Stimulated activated CD4-positive, alpha-beta T cell treated with anti-CD3 and anti-CD28 coated beads, TNF-alpha, amount 100 ng/mL, for 1 hour (primary cell): ENCODE measurements around the gene TECTA.

Experiments
- DNase-seq, 3 donors: peaks; one replicate each; pipeline ENCODE4 v3.0.0-alpha.2; 2020; ENCODE audit warnings: low read depth in 3 of 3, low spot score in 1 of 3

Gene TECTA, protein sequence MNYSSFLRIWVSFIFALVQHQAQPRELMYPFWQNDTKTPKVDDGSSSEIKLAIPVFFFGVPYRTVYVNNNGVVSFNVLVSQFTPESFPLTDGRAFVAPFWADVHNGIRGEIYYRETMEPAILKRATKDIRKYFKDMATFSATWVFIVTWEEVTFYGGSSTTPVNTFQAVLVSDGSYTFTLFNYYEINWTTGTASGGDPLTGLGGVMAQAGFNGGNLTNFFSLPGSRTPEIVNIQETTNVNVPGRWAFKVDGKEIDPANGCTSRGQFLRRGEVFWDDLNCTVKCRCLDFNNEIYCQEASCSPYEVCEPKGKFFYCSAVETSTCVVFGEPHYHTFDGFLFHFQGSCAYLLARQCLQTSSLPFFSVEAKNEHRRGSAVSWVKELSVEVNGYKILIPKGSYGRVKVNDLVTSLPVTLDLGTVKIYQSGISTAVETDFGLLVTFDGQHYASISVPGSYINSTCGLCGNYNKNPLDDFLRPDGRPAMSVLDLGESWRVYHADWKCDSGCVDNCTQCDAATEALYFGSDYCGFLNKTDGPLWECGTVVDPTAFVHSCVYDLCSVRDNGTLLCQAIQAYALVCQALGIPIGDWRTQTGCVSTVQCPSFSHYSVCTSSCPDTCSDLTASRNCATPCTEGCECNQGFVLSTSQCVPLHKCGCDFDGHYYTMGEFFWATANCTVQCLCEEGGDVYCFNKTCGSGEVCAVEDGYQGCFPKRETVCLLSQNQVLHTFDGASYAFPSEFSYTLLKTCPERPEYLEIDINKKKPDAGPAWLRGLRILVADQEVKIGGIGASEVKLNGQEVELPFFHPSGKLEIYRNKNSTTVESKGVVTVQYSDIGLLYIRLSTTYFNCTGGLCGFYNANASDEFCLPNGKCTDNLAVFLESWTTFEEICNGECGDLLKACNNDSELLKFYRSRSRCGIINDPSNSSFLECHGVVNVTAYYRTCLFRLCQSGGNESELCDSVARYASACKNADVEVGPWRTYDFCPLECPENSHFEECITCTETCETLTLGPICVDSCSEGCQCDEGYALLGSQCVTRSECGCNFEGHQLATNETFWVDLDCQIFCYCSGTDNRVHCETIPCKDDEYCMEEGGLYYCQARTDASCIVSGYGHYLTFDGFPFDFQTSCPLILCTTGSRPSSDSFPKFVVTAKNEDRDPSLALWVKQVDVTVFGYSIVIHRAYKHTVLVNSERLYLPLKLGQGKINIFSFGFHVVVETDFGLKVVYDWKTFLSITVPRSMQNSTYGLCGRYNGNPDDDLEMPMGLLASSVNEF (N-terminal part only)

DNA sequence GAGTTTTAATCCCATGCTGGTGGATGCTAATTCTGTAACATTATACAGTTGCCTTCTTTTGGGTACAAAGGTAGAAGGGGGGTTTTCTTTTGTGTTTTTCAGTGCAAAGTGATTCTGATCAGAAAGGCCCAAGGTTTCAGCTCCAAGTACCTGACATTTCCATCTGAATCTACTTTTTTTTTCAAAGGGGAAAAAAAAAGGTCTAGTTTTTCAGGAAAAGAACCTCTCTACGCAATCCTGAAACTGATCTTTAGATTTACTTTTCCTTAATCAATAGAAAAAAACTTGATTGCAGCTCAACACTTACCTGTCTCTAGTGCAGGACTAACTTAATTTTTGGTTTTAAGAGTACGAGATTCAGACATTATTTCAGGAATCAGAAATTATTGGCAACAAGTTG, at the start of gene TECTA:
TECTA (plus strand) TSS at position 301 of the 400 bp plus-strand sequence. CDS start 1,423 bp downstream, outside the sequence.
- no peak for DNase-seq

DNA sequence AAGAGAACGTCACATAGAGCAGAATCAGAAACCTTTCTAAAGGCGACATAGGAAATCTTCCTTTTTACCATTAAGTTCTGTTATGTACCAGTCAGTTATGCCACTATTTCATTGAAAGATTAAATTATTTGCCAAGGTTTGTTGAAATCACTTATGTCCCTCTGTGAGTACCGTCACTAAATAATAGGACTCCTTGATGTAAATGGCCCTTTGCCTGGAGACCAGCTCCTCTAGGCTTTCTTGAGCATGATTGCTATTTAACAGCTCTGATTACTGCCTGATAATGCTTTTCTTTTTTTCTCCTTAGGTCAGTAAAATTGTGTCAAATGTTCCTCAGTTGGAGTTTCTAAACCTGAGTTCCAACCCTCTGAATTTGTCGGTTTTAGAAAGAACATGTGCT, 47.8 kb upstream of the TECTA start:
- no peak for DNase-seq

DNA sequence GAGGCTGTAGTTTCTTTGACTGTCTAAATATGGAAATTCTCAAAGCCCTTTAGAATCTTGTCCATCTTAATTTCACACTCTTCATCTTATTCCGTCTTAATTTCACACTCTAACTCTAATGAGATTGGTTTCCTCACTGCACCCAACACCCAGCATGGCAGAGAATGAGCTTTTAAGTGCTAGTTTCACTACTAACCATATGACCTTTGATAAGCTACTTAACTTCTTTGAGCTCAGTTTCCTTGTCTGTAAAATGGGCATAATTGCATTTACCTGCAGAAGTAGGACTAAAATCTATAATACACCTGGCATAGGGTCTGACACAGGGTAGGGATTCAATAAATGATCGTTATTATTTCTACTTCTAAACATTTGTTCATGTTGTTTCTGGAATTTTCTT, 46.8 kb upstream of the TECTA start:
- DNase-seq = no peak

DNA sequence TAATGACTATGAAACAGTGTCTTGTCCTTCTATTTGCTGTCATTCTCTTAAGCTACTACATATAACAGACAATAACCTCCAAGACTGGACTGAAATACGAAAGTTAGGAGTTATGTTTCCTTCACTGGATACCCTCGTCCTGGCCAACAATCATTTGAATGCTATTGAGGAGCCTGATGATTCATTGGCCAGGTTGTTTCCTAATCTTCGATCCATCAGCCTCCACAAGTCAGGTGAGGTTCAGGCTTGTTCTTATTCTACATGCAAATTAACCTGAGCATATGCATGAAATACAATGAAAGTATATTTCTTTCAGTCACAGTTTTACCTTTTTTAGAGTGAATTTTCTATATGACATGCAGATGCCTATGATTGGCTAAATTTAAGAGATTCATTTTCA, 46.0 kb upstream of the TECTA start:
- DNase-seq = no peak

DNA sequence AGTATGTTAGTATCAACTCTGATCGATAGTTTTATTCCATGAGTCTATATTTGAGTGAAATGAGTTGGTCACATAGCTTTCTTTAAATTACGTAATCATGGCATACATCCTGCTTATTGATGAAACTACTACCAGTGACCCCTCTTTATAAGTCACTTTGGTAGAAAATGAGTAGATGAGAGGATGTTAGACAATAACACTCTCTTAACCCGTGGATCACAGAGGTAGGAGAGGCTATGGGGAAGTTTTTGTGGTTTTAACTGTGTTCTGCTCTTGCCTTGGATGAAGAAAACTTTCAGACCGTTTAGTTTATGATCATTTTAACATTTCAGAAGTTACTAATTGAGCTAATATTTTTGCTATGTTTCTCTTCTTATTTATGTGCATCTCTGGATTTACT, 43.1 kb upstream of the TECTA start:
- DNase-seq = no peak

DNA sequence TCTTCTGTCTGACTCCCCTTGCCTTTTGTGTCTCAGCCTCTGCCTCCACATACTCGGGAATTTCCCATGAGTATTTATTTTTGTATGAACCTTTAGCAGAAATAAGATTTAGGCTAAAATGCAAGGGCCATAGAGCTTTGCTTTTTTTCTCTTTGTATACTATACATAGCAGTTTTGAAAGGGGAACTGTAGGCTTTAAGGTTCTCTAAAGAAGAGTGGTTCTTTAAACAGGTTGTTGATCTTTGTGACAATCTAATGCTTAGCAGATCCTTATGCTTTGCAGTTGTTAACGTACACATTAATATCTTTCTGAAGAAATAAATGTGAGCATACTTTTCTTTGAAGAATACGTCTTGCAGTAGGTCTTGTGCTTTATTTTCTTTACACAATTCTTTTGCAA, 42.1 kb upstream of the TECTA start:
- DNase-seq = no peak

DNA sequence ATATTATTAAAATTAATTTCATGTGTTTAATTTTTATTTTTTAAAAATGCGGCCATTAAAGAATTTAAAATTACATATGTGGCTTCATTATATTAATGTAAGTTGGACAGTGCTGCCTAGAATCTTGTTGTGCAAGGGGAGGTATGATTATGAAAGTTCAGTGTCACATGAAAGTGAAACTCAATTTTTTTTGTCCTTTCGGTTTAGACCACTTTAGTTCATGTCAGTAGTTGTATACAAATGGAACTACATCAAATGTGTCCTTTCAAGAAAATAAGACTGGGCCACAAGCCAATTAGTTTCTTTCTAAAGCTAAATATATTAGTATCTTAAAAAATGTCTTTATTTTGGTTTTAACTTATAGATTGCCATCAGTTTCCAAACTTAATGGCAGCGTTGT, 41.4 kb upstream of the TECTA start:
- DNase-seq = no peak

DNA sequence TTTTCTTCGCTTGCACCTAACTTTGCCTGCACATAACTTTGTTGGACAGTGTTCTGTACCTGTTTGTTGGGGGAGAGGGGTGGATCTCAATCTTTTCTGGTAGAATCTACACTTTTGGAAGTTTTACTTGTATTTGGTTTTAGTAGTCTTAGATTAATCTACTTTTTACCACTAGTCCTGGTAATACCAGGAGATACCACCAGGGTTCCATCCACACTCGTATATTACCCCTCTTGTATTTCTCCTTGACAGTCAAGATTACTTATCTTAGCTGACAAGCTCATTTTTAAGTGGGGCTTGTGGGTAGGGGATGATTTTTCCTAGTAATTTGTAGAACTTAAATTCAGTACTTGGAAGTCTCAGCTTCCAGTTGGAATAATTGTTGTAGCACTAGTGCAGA, 37.3 kb upstream of the TECTA start:
- DNase-seq = no peak

DNA sequence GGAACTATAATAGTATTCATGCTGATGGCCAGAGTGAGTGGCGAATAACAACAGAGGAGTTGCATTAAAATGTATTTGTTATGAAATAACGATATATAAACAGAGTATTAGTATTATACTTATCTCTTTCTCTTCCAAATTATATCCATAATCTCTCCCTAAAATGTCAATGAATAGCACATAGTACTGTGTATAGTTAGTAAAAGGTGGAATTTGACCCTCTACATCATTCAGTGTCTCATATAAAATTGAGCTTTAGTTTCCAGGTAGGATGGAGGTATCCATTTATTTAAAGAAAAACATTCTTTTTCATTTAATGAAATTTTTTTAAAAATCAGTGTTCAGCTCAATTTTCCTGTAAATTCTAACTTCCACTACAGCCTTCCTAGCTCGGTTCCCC, 34.4 kb upstream of the TECTA start:
- no peak for DNase-seq

DNA sequence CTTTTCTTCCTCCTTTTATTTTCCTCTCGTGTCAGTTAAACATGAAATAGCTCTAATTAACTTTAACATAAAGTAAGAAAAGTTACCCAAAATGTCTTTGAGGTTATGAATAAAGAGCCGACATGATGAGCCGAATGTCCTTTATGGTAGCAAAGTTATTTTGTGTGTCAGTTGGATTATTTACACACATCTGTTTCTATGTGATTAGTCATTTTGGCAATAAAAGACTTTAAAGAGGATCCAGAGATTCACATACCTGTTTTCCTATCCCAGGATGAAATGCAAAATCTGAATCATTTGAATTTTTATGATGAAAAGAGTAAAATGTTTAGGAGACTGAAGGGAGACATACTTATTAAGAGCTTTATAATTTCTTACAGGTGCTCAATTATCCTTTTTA, 34.0 kb upstream of the TECTA start:
- DNase-seq = no peak

DNA sequence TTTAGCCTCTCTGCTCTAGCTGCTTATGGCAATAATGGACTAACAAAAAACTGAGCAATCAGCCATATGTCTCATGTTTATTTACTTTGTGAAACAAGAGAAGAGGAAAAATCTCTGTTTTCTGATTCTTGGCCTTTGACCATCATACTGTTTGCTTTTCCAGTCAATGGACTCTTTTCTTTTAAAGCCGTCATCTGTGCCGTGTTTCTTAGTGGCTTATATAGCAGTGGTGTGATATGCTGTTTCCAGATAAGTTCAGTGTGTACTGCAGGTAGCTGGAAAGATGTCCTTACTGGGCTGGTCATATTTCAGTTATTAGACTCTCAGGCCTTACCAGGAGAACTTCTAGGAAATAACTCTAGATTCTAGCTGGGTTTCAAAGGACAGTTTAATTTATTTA, 33.6 kb upstream of the TECTA start:
- no peak for DNase-seq

DNA sequence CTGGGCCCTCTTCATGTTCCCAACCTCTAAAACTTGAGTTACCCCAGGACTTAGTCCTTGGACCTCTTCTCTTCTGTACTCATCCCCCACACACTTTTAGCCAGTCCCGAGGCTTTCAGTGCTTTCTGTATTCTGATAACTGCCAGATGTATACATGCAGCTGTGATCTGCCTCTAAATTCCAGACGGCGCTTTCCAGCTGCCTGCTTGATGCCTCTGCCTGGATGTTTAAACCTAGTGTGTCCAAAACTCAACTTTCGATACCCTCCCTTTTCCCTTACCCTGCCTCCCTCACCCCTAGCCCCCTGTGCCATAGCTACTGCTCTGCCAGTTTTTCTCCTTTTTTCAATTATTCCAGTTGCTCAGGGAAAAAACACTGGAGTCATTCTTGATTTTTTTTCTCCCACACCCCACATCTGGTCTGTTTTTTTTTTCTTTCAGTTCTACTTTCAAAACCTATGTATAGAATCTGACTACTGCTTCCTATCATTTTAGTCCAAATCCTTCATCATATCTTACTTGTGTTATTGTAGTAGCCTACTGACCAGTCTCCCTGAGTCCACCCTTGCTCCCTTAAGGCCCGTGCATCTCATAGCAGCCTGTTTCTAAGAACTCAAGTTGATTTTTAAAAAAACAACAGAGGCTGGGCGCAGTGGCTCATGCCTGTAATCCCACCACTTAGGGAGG, 32.9 kb upstream of the TECTA start:
- DNase-seq = no peak

DNA sequence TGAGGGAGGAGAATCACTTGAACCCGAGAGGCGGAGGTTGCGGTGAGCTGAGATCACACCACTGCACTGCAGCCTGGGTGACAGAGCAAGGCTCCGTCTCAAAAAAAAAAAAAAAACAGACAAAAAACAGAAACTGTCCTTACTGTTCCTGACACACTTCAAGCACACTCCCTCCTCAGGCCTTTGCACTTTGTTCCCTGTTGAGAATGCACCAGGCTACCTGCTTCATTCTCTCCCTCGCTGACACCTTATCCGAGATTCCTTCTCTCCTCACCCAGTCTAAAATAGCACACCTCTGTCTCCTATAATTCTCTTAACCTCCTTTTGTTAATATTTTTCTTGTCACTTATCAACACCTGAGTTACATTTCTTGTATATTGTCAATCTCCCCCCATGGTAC, 32.3 kb upstream of the TECTA start:
- DNase-seq = no peak

DNA sequence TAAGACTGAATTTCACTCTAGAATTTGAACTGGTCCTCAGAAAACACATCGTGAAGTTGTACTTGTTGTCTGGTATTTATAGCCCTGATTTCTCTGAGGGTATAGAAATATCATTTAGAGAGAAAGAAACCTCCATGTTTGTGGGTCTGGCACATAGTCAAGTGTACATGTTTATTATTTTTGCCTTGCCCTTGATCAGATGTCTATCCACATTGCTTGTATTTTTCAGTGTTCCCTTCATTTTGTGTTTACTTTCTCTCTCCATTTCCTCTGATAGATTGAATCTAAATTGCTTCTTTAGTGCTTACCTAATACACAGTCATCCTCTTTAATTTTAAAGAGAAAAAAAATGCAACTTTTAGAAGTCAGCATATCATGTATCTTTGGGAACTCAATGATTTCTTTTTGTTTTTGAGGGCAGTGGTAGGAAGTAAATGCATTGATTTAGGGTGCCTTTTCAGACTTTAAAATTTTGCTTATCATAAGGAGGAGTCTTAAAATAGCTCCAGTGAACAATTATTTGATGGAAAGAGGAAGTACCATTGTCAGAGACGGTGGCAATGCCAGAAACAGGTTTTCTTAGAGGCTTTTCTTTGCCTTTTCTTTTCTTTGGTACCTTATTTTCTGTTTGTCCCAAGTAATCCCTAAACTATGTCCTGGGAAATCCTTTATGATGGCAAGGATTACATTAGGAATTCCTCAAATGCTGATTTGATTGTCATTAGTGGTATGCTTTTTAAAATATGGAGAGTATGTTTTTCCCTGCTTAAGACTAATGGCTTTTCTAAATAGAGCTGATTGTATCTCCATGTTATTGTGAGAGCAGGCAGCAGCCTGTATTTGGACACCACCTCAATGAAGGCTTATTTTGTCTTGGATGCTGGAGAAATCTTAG, 29.8 kb upstream of the TECTA start:
- DNase-seq = no peak

DNA sequence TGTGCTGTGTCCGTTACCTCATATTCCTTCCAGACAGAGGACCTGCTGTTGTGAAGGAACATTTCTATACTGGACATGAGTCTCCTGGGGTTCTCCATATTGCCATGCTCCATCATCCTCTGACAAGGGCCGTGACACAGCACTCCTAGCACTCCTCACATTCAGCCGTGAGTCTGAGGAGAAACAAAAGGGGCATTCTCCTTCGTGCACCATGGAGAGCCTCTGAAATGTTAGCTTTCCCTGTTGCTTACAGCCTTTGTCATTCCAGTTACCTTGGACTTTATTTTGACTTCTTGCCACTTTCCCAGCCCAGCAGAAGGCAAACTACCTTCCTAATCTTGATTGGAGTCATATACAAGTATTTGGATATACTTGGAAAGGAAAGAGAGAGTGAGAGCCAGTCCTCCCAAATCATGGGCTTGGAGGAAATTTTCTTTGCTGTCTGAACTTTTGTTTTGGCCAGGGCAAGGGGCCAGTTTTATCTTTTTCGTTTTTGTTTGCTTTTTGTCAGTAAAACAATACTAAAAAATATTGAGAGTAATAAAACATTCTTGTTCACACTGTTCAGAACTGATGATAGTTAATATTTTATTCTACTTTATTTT, 29.1 kb upstream of the TECTA start:
- DNase-seq = no peak

DNA sequence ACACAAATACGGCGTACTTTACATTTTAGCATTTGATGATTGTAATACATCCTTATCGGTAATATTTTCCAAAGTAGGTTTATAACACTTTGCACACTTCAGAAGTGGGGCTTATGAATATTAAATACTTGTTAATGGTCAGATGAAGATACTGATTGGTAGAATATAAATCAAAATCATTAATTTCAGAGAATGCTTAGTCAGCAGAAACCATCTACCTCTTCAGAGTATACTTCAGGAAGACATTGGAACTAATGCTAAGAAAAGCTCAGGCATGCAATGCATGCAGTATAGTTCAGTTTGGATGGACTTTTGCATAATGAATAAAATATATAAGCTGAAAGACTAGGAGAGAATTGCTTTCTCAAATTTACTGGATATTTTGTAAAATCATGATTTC, 19.7 kb upstream of the TECTA start:
- no peak for DNase-seq

DNA sequence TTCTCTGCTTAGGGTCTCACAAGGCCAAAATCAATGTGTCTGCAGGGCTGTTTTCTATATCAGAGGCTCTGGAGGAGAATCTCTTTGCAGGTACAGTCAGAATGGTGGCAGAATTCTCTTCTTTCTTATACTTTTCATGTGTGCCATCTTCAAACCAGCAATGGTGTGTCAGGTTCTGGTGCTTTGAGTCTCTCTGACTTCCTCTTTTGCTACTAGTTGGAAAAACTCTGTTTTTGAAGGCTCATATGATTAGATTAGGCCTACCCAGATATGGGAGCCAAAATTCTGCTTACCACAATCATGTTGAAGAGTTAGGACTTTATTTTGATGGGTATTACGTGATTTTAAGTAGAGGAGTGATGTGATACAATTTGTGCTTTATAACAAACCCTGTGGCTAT, 18.8 kb upstream of the TECTA start:
- no peak for DNase-seq

DNA sequence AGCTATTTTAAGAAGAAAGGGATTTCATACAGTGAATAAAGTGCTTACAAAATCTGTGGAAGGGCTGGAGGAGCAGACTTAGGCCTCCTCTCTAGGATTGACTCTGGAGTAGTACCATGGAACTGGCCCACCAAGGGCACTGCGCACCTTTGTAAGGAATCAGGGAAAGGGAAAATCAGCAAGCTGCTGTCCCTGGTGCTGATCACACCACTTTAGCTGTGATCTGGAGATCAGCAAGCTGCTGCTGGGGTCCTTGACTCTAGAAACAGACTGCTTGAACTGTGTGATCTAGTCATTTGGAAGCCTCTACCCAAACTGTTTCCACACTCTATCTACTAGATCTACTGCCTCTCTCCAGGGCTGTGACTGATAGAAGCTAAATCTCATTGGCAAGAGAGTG, 18.4 kb upstream of the TECTA start:
- DNase-seq = no peak

DNA sequence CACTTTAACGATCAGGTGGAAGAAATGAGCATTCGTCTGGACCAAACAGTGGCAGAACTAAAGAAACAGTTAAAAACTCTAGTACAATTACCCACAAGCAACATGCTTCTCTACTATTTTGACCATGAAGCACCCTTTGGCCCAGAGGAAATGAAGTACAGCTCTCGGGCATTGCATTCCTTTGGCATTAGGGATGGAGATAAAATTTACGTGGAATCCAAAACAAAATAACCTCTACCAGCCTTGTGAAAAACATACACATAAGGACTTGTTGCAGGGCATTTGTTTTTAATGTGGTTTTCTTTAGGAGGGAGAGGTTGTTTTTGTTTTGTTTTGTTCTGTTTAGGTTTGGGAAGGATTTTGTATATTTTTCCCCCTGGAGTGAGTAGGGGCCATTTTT, 14.2 kb upstream of the TECTA start:
- no peak for DNase-seq

DNA sequence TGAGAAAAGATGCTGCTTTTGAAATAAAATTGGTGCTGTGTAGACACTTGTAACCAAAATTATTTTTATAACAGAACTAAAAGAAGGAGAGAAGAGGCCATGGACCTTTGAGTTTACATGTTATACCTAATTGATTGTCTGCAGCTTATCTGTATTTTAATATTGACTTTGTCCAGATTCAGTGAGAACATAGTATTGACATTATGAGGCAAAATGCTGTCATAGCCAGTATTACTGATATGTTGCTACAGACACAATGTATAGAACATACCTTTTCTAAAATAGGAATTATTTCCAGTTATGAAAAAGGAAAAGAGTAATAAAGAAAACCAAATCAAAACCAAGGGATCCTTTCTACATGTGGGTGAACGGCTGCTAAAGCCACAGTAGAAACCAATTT, 11.5 kb upstream of the TECTA start:
- DNase-seq = no peak
